ENCODE results near the gene GPR42. TPM values are rescaled to one million over a fixed set of nuclear protein-coding genes. Genes with fewer than 3 reads are reported as not detected.

Gene GPR42
- total RNA-seq, 4 donors from 2014 or later = 0.70 TPM; not detected in 3

DNA sequence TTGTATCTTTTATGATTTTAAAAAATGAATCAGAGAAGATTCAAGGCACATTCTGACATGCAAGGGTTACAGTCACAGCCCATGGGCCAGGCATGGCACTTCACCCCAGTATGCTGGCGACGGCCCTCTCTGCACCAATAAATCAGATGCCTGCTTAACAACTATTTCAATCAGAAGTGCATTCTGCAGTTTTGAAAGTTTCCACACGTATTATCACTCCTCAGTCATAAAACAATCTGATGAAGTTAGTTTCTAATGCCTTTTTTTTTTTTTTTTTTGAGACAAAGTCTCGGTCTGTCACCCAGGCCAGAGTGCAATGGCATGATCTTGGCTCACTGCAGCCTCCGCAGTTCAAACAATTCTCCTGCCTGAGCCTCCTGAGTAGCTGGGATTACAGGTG is 48.9 kb downstream of the GPR42 start:
- no peak for DNase-seq
- Histone ChIP-seq H3K27ac (peak overlapping the region in 2 of 4 donors; percentile 53 to 83), H3K9me3 (no peaks in the 10 kb centered on the region), H3K4me1 (peaks cover 0 to 11% (median 0%) of the 10 kb centered on the region in 4 donors), H3K4me3 (no peak overlapping the region), H3K27me3 (no peaks in the 10 kb centered on the region), H3K36me3 (no peaks in the 10 kb centered on the region)
- TF ChIP-seq, protein P1, sequence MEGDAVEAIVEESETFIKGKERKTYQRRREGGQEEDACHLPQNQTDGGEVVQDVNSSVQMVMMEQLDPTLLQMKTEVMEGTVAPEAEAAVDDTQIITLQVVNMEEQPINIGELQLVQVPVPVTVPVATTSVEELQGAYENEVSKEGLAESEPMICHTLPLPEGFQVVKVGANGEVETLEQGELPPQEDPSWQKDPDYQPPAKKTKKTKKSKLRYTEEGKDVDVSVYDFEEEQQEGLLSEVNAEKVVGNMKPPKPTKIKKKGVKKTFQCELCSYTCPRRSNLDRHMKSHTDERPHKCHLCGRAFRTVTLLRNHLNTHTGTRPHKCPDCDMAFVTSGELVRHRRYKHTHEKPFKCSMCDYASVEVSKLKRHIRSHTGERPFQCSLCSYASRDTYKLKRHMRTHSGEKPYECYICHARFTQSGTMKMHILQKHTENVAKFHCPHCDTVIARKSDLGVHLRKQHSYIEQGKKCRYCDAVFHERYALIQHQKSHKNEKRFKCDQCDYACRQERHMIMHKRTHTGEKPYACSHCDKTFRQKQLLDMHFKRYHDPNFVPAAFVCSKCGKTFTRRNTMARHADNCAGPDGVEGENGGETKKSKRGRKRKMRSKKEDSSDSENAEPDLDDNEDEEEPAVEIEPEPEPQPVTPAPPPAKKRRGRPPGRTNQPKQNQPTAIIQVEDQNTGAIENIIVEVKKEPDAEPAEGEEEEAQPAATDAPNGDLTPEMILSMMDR (IDR thresholded peaks at IDR 0.05) = no peak
- TF ChIP-seq POLR2A (IDR thresholded peaks at IDR 0.05) = no peak

DNA sequence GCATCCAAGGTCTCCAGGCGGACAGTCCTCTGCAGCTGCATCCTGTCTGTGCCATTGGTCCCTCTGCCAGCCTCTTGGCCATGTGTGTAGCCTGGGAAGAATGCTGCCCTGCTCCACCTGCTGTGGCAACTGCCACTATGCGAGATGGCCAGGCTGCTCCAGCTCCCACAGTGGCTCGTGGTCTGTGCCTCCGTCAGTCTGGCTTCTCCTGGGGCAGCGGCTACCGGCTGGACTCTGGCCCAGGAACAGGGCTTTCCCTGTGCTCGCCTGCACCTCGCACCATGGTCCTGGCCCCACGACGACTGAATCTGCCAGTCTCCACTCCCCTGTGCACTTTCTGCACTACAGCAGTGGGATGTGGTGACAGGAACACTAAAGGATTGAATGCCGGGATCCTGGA is 50.5 kb downstream of the GPR42 start:
- Histone ChIP-seq H3K27ac (peak overlapping the region in 1 of 4 donors; percentile 42), H3K9me3 (no peaks in the 10 kb centered on the region), H3K27me3 (no peaks in the 10 kb centered on the region), H3K4me3 (no peak overlapping the region), H3K36me3 (no peaks in the 10 kb centered on the region), H3K4me1 (peaks cover 0 to 11% (median 0%) of the 10 kb centered on the region in 4 donors)
- no peak for TF ChIP-seq POLR2A (IDR thresholded peaks at IDR 0.05)
- TF ChIP-seq, protein P1 (IDR thresholded peaks at IDR 0.05) = no peak
- no peak for DNase-seq

Small RNA genes within 50 kb of the gene (small RNA-seq; reads per million reads assigned to genes)
- gene RN7SL491P = 0 reads per million in 2 donors

Other genes with a start within 250 kb of the GPR42 start
- gene LGI4, start 236.0 kb upstream of the GPR42 start, total RNA-seq = 10 to 100 TPM in 2 of 4 donors, 1 to 10 TPM in 2; 6.1 to 37.3 (median 14.4) TPM
- 10 to 100 TPM in 2 of 4 donors, not detected in 2; 12.3 to 12.7 TPM for gene FXYD1, start 232.2 kb upstream of the GPR42 start, total RNA-seq
- gene FXYD7, start 227.8 kb upstream of the GPR42 start, total RNA-seq = not detected
- gene FXYD5, start 216.3 kb upstream of the GPR42 start, total RNA-seq = 10 to 100 TPM in 3 of 4 donors, 1 to 10 TPM in 1; 6.0 to 67.7 (median 22.2) TPM
- gene FAM187B, start 142.3 kb upstream of the GPR42 start, total RNA-seq = not detected
- gene LSR, start 122.1 kb upstream of the GPR42 start, total RNA-seq = 100 to 1,000 TPM in 3 of 4 donors, 10 to 100 TPM in 1; 28.9 to 214 (median 188) TPM
- gene USF2, start 102.1 kb upstream of the GPR42 start, total RNA-seq = 100 to 1,000 TPM; 112 to 201 (median 142) TPM
- not detected for gene HAMP, start 88.5 kb upstream of the GPR42 start, total RNA-seq
- gene MAG, start 78.9 kb upstream of the GPR42 start, total RNA-seq = 1 to 10 TPM in 1 of 4 donors, not detected in 3; 3.8 TPM
- 100 to 1,000 TPM in 1 of 4 donors, 10 to 100 TPM in 2, not detected in 1; 10.9 to 207 (median 15.7) TPM for gene CD22, start 41.9 kb upstream of the GPR42 start, total RNA-seq
- 1 to 10 TPM in 1 of 4 donors, under 1 TPM in 1, not detected in 2; 0.66 to 1.6 TPM for gene FFAR1, start 23.2 kb upstream of the GPR42 start, total RNA-seq
- gene FFAR3, start 12.6 kb upstream of the GPR42 start, total RNA-seq = 1 to 10 TPM in 1 of 4 donors, not detected in 3; 1.1 TPM
- gene FFAR2, start 77.2 kb downstream of the GPR42 start, total RNA-seq = 1 to 10 TPM in 2 of 4 donors, under 1 TPM in 1, not detected in 1; 0.80 to 1.8 (median 1.0) TPM
- not detected for gene KRTDAP, start 119.4 kb downstream of the GPR42 start, total RNA-seq
- gene DMKN, start 142.6 kb downstream of the GPR42 start, total RNA-seq = 10 to 100 TPM in 2 of 4 donors, 1 to 10 TPM in 1, not detected in 1; 1.9 to 29.7 (median 10.7) TPM
- gene SBSN, start 157.2 kb downstream of the GPR42 start, total RNA-seq = 1 to 10 TPM in 1 of 4 donors, not detected in 3; 1.0 TPM
- gene GAPDHS, start 162.4 kb downstream of the GPR42 start, total RNA-seq = under 1 TPM in 1 of 4 donors, not detected in 3; 0.54 TPM
- 10 to 100 TPM; 34.9 to 59.4 (median 50.9) TPM for gene TMEM147, start 174.6 kb downstream of the GPR42 start, total RNA-seq
- not detected for gene ATP4A, start 192.6 kb downstream of the GPR42 start, total RNA-seq
- not detected for gene PMIS2, start 215.1 kb downstream of the GPR42 start, total RNA-seq
- 10 to 100 TPM in 2 of 4 donors, 1 to 10 TPM in 2; 2.8 to 42.9 (median 8.3) TPM for gene HAUS5, start 241.7 kb downstream of the GPR42 start, total RNA-seq

All from Peyer's patch (tissue), 4 donors.